KG1 (cell line): Measurements from ENCODE around the gene POP5.
A peak's percentile ranks its signal among the peaks of the same experiment; 100 is the strongest.
"Not testable (repeated sequence)": the region's sequence is repeated elsewhere in the genome, so short reads cannot be mapped to it uniquely, and the experiment has no call there.

Experiments
- DNase-seq: peaks from one replicate; lab custom pipeline; 2025; lab: John Stamatoyannopoulos, UW

The POP5 gene, protein sequence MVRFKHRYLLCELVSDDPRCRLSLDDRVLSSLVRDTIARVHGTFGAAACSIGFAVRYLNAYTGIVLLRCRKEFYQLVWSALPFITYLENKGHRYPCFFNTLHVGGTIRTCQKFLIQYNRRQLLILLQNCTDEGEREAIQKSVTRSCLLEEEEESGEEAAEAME

DNA sequence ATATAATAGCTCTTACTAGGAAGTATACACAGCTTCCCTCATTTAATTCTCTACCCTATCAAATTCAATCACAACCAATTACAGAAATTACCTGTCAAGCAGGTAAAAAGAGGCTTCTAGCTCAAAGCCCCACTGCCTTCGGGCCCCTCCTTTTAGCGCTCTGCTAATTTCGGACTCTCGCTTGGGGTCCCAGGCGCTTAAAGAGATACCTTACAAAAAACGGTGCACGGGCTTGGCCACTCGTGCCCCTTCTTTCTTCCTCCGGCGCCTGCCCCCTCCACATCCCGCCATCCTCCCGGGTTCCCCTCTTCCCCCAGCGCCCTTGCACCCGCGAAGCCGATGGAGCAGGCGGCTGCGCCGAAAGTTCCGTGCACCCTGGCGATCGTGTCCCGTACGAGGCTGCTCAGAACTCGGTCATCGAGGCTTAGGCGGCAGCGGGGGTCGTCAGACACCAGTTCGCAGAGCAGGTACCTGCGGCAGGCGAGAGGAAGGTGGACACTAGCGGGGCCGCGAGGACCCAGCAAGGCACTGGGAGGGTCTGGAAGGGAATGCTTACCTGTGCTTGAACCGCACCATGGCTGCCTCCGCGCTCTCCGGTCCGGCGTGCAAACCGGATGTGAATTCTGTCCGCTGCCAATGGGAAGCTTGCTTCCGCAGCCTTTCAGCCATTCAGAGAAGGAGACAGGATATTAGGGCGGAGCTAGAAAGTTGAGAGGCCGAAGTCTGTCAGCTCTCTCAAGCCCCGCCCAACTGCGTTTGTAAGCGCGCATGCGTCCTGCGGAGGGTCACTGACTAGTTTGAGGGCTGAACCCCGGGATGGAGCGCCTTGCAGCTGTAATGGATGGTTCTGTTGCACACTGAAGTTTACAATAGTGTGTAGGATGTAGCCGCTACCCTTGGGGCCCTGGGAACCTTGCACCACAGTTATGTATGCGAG lies at the start of gene POP5:
TSS of gene POP5 (minus strand) at position 616 of the 937 bp plus-strand sequence. CDS start at position 576, 40 bp downstream.
- peak; percentile 98 for DNase-seq

DNA sequence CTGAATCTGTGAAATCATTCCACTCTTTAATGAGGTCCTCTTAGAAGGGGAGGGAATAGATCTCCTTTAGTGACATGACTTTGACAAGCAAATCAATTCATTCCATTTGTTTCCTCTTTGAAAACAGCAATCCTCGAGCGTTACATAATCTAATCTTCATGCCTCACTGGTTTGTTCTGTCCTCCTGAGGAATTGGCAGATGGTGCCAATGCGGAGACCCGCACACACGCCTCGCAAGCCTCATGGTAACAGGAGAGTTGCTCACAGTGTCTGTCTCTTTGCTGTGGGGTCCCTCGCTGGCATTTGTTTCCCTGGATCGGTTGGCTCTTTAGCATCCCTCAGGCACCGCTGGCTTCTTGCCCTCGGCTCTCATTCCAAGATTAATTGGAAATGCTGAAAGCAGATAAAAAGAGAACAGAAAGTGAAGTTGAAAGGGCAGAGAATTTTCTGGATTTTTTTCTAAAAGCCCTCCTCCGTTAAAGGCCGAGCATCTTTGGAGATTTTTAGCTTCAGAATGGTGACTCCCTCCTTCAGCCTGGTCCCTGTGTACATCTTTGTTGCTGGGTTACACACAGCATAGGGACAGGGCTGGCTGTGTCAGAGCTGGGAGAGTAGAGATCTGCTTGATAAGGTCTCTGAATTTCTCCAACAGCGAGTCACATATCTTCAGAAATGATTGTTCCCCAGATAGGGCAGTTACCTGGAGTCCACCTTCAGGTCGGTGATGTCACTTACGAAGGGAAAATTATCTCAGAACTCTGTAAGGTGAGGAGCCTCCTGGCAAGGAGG lies 49.1 kb upstream of the POP5 start:
- DNase-seq, result no peak

- no peak for DNase-seq
These were observed 47.7 kb upstream of the POP5 start for GRCh38 chr12:120628919-120629318.

DNA sequence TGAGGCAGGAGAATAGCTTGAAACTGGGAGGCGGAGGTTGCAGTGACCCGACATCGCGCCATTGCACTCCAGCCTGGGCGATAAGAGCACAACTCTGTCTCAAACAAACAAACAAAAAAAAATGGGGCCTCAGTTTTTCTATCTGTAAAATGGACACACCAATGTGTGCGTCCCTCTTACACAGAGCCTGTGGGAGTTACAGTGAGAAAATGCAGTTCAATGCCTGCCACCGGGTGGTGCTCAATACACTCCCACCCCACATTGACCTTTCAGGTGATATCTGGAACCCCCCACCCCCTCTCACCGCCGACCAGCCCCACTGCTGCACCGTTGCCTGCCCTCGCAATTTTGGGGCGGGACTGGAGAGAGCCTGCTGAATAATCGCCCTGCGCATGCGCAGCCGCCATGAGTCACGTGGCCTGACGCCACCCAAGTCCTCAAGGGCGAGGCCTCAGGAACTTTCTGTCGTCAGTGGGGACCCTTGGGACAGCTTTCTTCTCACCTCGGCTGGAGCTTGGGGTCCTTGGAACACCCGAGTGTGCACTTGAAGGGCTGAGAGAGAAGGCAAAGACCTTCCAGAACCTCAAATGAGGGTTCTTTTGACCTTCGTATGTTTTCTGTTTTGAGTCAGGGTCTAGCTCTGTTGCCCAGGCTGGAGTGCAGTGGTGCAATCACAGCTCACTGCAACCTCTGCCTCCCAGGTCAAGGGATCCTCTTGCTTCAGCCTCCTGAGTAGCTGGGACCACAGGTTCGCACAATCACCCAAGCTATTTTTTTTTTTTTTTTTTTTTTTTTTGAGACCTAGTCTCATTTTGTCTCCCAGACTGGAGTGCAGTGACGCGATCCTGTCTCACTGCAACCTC lies 44.6 kb upstream of the POP5 start:
- DNase-seq, result no peak

- DNase-seq, result no peak
These were observed 39.4 kb upstream of the POP5 start for GRCh38 chr12:120620624-120621023.

- no peak for DNase-seq
These were observed 37.9 kb upstream of the POP5 start for GRCh38 chr12:120618954-120619615.

DNA sequence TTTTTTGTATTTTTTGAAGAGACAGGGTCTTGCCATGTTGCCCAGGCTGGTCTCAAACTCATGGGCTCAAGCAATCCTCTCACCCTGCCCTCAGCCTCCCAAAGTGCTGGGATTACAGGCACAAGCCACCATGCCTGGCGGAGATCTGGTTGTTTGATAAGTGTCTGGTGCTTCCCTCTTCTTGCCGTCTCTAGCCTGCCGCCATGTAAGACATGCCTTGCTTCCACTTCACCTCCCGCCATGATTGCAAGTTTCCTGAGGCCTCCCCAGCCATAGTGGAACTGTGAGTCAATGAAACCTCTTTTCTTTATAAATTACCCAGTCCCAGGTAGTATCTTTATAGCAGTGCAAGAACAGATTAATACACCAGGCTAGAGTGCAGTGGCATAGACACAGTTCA lies 36.6 kb upstream of the POP5 start:
- DNase-seq, result not testable (repeated sequence)

GRCh38 chr12:120617193-120617592 lies 36.0 kb upstream of the POP5 start:
- DNase-seq, result not testable (repeated sequence)

GRCh38 chr12:120614848-120615247 lies 33.6 kb upstream of the POP5 start:
- DNase-seq, result no peak

DNA sequence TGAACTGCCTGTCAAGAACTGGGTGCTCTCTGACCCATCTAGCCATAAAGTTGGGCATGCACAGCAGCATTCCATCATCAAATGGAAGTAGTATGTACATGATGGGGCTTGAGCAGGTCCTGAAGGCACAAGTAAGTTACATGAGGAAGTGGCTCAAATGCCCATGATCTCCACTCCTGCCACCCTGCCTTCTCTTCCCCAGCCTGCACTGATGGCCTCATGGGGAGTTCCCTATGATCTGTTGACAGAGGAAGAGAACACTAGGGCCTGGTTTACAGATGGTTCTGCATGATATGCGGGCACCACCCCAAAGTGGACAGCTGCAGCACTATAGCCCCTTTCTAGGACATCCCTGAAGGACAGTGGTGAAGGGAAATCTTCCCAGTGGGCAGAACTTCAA lies 30.3 kb upstream of the POP5 start:
- DNase-seq, result not testable (repeated sequence)

GRCh38 chr12:120610560-120610959 lies 29.4 kb upstream of the POP5 start:
- no peak for DNase-seq

GRCh38 chr12:120602416-120602815 lies 21.2 kb upstream of the POP5 start:
- peak; percentile 19 for DNase-seq

- DNase-seq, result no peak
These were observed 18.7 kb upstream of the POP5 start for GRCh38 chr12:120599672-120600552.

- DNase-seq, result no peak
These were observed 17.7 kb upstream of the POP5 start for GRCh38 chr12:120598674-120599463.

DNA sequence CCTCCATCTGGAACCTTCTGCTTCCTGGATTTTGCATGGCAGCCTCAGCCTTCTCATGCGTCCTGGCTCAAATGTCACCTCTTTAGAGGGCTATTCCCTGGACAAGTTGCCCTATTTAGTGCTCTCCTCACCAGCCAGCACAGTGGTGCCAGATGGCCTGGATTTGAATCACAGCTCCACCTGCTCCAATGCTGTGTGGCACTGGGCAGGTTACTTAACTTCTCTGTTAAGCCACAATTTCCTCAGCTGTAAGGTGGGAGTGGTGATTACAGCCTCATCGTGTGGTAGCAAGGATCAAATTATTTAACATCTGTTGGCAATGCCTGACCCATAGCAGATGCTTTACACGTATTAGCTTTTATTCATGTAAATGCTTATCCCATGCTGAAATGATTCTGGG lies 16.7 kb upstream of the POP5 start:
- no peak for DNase-seq

DNA sequence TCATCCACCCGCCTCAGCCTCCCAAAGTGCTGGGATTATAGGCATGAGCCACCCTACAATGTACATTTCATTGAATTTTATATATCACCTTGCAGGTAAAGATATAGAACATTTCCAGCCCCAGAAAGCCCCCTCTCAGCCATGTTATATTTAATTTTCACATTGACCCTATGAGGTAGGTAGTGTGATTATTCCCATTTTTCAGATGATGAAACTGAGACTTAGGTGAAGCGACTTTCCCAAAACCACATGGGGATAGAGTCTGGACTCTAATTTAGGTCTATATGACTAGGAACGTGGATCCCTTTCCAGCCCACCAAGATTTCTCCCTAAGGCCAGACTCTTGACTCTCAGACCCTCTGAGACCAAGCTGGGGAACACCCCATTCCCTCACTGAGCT lies 15.7 kb upstream of the POP5 start:
- DNase-seq, result no peak

- no peak for DNase-seq
These were observed 11.2 kb upstream of the POP5 start for GRCh38 chr12:120592121-120593049.

- DNase-seq, result no peak
These were observed 9.7 kb upstream of the POP5 start for GRCh38 chr12:120590741-120591407.
